Thyroid gland (tissue), 4 donors: ENCODE measurements around the gene ERCC1.

ENCODE experiments used
- POLR2A ChIP-seq, 2 donors: fragments of 450-650 bp; IDR thresholded peaks; one replicate each; pipeline ENCODE4 v1.6.1; 2017; ENCODE audit warnings: antibody characterized with exemption in 2 of 2, mild to moderate bottlenecking in 2 of 2, moderate library complexity in 1 of 2
- TF ChIP-seq, protein P1 (sequence below), 6 experiments: fragments of 200-600 bp in 3 of 6; fragments of 450-650 bp in 3 of 6; sonication (generic) in 3 of 6; IDR thresholded peaks; one replicate each; pipeline ENCODE4 v1.5.1; 2016 to 2019; ENCODE audit warnings: antibody characterized with exemption in 6 of 6, mild to moderate bottlenecking in 2 of 6, inconsistent platforms in 1 of 6, moderate library complexity in 1 of 6

DNA sequence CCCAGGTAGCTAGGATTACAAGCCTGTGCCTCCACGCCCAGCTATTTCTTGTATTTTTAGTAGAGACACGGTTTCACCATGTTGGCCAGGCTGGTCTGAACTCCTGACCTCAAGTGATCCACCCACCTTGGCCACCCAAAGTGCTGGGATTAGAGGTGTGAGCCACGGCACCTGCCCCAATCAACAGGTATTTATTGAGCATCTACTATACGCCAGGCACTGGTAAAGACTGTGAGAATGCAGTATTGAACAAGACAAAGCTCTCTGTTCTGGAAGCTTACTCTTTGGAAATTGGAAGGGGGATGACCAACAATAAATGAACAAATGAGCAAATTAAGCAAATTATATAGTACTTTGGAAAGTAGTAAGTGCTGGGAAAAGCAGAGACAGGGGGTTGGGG, 21.4 kb upstream of the ERCC1 start:
- TF ChIP-seq, protein P1, sequence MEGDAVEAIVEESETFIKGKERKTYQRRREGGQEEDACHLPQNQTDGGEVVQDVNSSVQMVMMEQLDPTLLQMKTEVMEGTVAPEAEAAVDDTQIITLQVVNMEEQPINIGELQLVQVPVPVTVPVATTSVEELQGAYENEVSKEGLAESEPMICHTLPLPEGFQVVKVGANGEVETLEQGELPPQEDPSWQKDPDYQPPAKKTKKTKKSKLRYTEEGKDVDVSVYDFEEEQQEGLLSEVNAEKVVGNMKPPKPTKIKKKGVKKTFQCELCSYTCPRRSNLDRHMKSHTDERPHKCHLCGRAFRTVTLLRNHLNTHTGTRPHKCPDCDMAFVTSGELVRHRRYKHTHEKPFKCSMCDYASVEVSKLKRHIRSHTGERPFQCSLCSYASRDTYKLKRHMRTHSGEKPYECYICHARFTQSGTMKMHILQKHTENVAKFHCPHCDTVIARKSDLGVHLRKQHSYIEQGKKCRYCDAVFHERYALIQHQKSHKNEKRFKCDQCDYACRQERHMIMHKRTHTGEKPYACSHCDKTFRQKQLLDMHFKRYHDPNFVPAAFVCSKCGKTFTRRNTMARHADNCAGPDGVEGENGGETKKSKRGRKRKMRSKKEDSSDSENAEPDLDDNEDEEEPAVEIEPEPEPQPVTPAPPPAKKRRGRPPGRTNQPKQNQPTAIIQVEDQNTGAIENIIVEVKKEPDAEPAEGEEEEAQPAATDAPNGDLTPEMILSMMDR (IDR thresholded peaks at IDR 0.05): no peak
- no peak for TF ChIP-seq POLR2A (IDR thresholded peaks at IDR 0.05)
